H1 (cell line): ENCODE results near the gene CNNM3. TPM values are rescaled to one million over a fixed set of nuclear protein-coding genes. Genes with fewer than 3 reads are reported as not detected.

ENCODE experiments used
- EP300 ChIP-seq, 2 experiments: IDR thresholded peaks; 1 replicate in 1 of 2; 2 replicates in 1 of 2; pipeline ENCODE4 v1.6.1; 2011 to 2012; ENCODE audit warnings: low read depth in 2 of 2, low read length in 2 of 2, mild to moderate bottlenecking in 2 of 2, borderline replicate concordance in 1 of 2, inconsistent platforms in 1 of 2, moderate library complexity in 1 of 2
- KDM1A ChIP-seq: fragments of 200-600, 300-600 bp; sonication (generic); IDR thresholded peaks from 2 replicates; pipeline ENCODE4 v1.7.1; 2016; ENCODE audit warnings: mild to moderate bottlenecking, low read length, borderline replicate concordance
- PHF8 ChIP-seq: fragments of 200-600 bp; sonication (generic); conservative IDR thresholded peaks from 2 replicates; pipeline ENCODE4 v1.7.1; 2012; ENCODE audit warnings: low read depth, mild to moderate bottlenecking, inconsistent platforms, low read length, moderate library complexity
- SUZ12 ChIP-seq: fragments of 200-600 bp; sonication (generic); IDR thresholded peaks from 2 replicates; pipeline ENCODE4 v1.6.1; 2012; ENCODE audit warnings: mild to moderate bottlenecking, inconsistent platforms, low read length, moderate library complexity, mixed read lengths
- TAF7 ChIP-seq: optimal IDR thresholded peaks from 2 replicates; pipeline ENCODE3; 2011; ENCODE audit warnings: low read depth, mild to moderate bottlenecking, inconsistent platforms, low read length, moderate library complexity, borderline replicate concordance
- polyA plus RNA-seq, 7 experiments: library from polyadenylated mRNA; depleted of rRNA in 3 of 7; stranded (reverse) in 5 of 7; unstranded in 2 of 7; fragments of >200 nt in 5 of 7; fragments of 200-250 nt in 2 of 7; gene quantifications; 1 replicate in 5 of 7; 2 replicates in 1 of 7; 4 replicates in 1 of 7; pipeline versions ENCODE4 v1.2.1 to v1.2.3, GENCODE V29; 2011 to 2013; ENCODE audit warnings: missing spikeins in 2 of 7, mixed read lengths in 2 of 7
- total RNA-seq: library from RNA; stranded (reverse); fragmentation: NEBNext Ultra II Directional; extraction: Animal tissue kit (Norgen Biotek cat#: 25700); gene quantifications from 2 replicates; pipeline ENCODE4 v1.2.1, GENCODE V29; 2021
- TF ChIP-seq, protein P1 (sequence below): IDR thresholded peaks from 2 replicates; pipeline ENCODE4 v1.6.1; 2012; ENCODE audit warnings: inconsistent platforms

CNNM3 gene
- total and polyA plus RNA-seq, 2 of the 8 experiments (the other 6 are each of a cell fraction or from before 2014, with no cell fraction given) = 29.1 to 29.2 TPM

DNA sequence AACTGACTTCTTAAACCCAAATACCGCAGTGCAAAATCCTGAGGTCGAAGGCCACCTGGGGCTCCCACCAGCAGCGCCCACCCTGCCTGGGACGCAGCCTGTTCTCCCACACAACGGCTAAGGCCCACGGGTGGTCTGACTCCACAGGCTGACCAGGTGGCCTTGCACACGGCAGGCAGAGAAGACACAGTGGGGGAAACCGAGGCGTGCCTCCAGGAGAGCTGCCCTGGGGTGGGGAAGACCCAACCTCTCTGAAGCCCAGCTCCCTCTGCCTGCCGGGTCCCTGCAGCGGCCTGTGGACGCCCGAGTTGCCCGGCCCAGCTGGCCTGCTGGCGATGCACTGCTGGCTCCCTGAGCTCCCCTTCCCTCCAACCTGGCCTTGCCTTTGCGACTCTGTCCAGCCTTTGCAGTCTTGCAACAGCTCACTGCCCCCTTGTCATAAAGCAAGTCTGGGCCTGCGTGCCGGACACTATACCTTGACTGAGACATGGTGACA is 63.5 kb downstream of the CNNM3 start (continued):
- TF ChIP-seq TAF7 (no peak), PHF8 (no peak), EP300 (IDR thresholded peaks at IDR 0.05; ENCODE audit: borderline replicate concordance in 1 of 2, low read depth in 2 of 2, low read length in 2 of 2) (no peak), KDM1A (no peak), SUZ12 (no peak)
- TF ChIP-seq, protein P1, sequence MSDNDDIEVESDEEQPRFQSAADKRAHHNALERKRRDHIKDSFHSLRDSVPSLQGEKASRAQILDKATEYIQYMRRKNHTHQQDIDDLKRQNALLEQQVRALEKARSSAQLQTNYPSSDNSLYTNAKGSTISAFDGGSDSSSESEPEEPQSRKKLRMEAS = no peak
- TF ChIP-seq, all 59 proteins: peak for 0
